Right lobe of liver (tissue), 6 donors: Measurements from ENCODE around the gene NOS3. TPM values are rescaled to one million over a fixed set of nuclear protein-coding genes. Genes with fewer than 3 reads are reported as not detected.

Experiments used
- ATAC-seq, 4 donors: fragments of 200-7000 bp; cut with Tn5 transposase; one replicate each; pipeline ENCODE4 v1.9.1; 2020; ENCODE audit warnings: mild to moderate bottlenecking in 4 of 4, moderate library complexity in 4 of 4
- DNase-seq, 3 donors: peaks; one replicate each; pipeline ENCODE4 v3.0.0-alpha.2; 2020
- H3K27ac ChIP-seq, 3 donors: fragments of 200-600 bp; one replicate each; pipeline ENCODE4 v1.8.0; 2022
- H3K27me3 ChIP-seq, 2 donors: fragments of 200-600 bp; one replicate each; pipeline ENCODE4 v1.8.0; 2022
- H3K36me3 ChIP-seq, 4 donors: fragments of 200-600 bp; sonication (generic) in 1 of 4; one replicate each; pipeline versions ENCODE4 v1.5.1 to v1.8.0; 2017 to 2022; ENCODE audit warnings: control low read depth in 1 of 4
- H3K4me1 ChIP-seq, 4 donors: fragments of 200-600 bp; sonication (generic) in 1 of 4; one replicate each; pipeline versions ENCODE4 v1.5.1 to v1.8.0; 2017 to 2022; ENCODE audit warnings: control low read depth in 1 of 4
- H3K4me3 ChIP-seq, 3 donors: fragments of 200-600 bp; one replicate each; pipeline ENCODE4 v1.8.0; 2022
- H3K9me3 ChIP-seq, 4 donors: fragments of 200-600 bp; sonication (generic) in 1 of 4; one replicate each; pipeline versions ENCODE4 v1.5.1 to v1.8.0; 2017 to 2022; ENCODE audit warnings: control low read depth in 1 of 4
- POLR2A ChIP-seq: fragments of 450-650 bp; IDR thresholded peaks from one replicate; pipeline ENCODE4 v1.6.1; 2017; ENCODE audit warnings: antibody characterized with exemption, mild to moderate bottlenecking
- WGBS: methylation state at CpG from one replicate; pipeline ENCODE4 v1.1.6; 2018; ENCODE audit warnings: low coverage, low lambda C conversion rate; ENCODE audit not compliant: insufficient coverage; ENCODE audit errors: missing lambda C conversion rate; 5-methylcytosine and 5-hydroxymethylcytosine counted together
- intact Hi-C, 2 donors: fragments of 100-400 bp; cut with DNase I; formaldehyde crosslinking; loops; one replicate each; pipeline versions ENCODE4 v1.11.2 to v1.14.1; 2022
- total RNA-seq, 6 experiments: library from RNA; depleted of rRNA in 2 of 6; stranded (reverse); fragments of >200 nt in 2 of 6; fragmentation: NEBNext Ultra II Directional in 3 of 6; extraction: Animal tissue kit (Norgen Biotek cat#: 25700) in 3 of 6; gene quantifications; one replicate each; pipeline versions ENCODE4 v1.1.0 to v1.2.4, GENCODE V29; 2016 to 2023
- TF ChIP-seq, protein P1 (sequence below), 4 donors: fragments of 200-600 bp in 3 of 4; fragments of 450-650 bp in 1 of 4; IDR thresholded peaks; one replicate each; pipeline versions ENCODE4 v1.5.1 to v1.8.0; 2016 to 2022; ENCODE audit warnings: antibody characterized with exemption in 4 of 4, mild to moderate bottlenecking in 2 of 4
- donor health status: DM: no; HTN: yes; CAD: no.
- donor health status: DM: no; HTN: no; CAD: no.
- donor health status: DM: no; HTN: no; CAD: no.
- donor health status: DM: no; HTN: yes; CAD: no.
- donor health status: DM: no; HTN: yes; CAD: no.

NOS3 gene
- total RNA-seq, 6 experiments from 2014 or later = 2.4 to 9.2 (median 5.0) TPM

DNA sequence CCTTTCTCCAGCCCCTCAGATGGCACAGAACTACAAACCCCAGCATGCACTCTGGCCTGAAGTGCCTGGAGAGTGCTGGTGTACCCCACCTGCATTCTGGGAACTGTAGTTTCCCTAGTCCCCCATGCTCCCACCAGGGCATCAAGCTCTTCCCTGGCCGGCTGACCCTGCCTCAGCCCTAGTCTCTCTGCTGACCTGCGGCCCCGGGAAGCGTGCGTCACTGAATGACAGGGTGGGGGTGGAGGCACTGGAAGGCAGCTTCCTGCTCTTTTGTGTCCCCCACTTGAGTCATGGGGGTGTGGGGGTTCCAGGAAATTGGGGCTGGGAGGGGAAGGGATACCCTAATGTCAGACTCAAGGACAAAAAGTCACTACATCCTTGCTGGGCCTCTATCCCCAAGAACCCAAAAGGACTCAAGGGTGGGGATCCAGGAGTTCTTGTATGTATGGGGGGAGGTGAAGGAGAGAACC, 2.1 kb downstream of the NOS3 start:
- H3K27ac ChIP-seq = no peak overlapping the region

DNA sequence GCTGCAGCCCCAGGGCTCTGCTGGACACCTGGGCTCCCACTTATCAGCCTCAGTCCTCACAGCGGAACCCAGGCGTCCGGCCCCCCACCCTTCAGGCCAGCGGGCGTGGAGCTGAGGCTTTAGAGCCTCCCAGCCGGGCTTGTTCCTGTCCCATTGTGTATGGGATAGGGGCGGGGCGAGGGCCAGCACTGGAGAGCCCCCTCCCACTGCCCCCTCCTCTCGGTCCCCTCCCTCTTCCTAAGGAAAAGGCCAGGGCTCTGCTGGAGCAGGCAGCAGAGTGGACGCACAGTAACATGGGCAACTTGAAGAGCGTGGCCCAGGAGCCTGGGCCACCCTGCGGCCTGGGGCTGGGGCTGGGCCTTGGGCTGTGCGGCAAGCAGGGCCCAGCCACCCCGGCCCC, 2.7 kb downstream of the NOS3 start:
- peak overlapping the region; percentile 22 to 27 (median 25) for H3K4me3 ChIP-seq
- no peaks in the 10 kb centered on the region for H3K9me3 ChIP-seq
- 28% methylated on average over 3 of the region's 14 CpGs for WGBS
- H3K36me3 ChIP-seq = no peaks in the 10 kb centered on the region
- H3K27ac ChIP-seq = no peak overlapping the region
- H3K4me1 ChIP-seq = no peaks in the 10 kb centered on the region
- TF ChIP-seq, protein P1, sequence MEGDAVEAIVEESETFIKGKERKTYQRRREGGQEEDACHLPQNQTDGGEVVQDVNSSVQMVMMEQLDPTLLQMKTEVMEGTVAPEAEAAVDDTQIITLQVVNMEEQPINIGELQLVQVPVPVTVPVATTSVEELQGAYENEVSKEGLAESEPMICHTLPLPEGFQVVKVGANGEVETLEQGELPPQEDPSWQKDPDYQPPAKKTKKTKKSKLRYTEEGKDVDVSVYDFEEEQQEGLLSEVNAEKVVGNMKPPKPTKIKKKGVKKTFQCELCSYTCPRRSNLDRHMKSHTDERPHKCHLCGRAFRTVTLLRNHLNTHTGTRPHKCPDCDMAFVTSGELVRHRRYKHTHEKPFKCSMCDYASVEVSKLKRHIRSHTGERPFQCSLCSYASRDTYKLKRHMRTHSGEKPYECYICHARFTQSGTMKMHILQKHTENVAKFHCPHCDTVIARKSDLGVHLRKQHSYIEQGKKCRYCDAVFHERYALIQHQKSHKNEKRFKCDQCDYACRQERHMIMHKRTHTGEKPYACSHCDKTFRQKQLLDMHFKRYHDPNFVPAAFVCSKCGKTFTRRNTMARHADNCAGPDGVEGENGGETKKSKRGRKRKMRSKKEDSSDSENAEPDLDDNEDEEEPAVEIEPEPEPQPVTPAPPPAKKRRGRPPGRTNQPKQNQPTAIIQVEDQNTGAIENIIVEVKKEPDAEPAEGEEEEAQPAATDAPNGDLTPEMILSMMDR (IDR thresholded peaks at IDR 0.05) = no peak
- TF ChIP-seq POLR2A = peak; percentile 10
- ATAC-seq (peak; percentile 53 to 66 (median 60)), DNase-seq (peak; percentile 64 to 83 (median 71))
- H3K27me3 ChIP-seq = no peaks in the 10 kb centered on the region
- intact Hi-C loops = no loop called here

More for the DNA sequence above, 2.1 kb downstream of the NOS3 start:
- ATAC-seq = peak; percentile 45 to 63 (median 52)
- no peaks in the 10 kb centered on the region for H3K36me3 ChIP-seq
- DNase-seq = peak in 1 of 3 donors; percentile 77
- H3K9me3 ChIP-seq = no peaks in the 10 kb centered on the region
- H3K27me3 ChIP-seq = no peaks in the 10 kb centered on the region
- no peaks in the 10 kb centered on the region for H3K4me1 ChIP-seq
- WGBS = 14% methylated on average over 4 of the region's 5 CpGs
- H3K4me3 ChIP-seq = no peak overlapping the region
- TF ChIP-seq, protein P1 (IDR thresholded peaks at IDR 0.05) = no peak
- TF ChIP-seq POLR2A = no peak
- intact Hi-C loops = no loop called here

DNA sequence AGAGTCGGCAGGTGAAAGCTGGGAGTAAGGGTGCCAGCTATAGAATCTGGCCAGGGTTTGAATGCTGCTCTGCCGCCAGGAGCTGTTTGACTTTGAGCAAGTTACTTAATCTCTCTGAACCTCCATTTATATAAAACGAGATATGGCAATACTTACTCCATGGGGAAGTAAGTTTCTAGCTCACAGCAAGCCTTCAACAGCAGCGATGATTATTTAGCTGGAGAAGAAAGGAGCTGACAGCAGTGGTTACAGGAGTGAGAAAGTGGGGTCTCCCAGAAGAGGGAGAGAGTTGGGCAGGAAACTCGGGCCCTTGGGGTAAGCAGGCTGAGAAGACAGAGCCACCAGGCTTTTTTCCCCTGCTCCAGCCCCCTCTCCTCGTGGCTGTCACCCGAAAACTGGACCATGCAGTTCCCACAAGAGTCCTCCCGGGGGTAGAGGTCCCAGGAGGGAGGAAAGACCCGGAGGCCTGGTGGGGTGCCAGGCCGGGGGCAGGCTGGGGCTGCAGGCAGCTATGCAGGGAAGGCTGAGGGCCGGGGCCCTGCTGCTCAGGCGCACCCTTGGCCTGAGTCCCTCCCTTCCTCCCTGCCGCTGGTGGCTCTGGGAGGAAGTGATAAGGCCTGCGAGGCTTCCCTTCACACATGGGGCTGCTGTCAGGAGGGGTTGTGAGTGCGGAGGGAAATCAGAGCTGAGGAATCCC, 3.5 kb downstream of the NOS3 start:
- H3K27ac ChIP-seq = no peak overlapping the region
- WGBS = 52% methylated on average over 7 of the region's 15 CpGs

DNA sequence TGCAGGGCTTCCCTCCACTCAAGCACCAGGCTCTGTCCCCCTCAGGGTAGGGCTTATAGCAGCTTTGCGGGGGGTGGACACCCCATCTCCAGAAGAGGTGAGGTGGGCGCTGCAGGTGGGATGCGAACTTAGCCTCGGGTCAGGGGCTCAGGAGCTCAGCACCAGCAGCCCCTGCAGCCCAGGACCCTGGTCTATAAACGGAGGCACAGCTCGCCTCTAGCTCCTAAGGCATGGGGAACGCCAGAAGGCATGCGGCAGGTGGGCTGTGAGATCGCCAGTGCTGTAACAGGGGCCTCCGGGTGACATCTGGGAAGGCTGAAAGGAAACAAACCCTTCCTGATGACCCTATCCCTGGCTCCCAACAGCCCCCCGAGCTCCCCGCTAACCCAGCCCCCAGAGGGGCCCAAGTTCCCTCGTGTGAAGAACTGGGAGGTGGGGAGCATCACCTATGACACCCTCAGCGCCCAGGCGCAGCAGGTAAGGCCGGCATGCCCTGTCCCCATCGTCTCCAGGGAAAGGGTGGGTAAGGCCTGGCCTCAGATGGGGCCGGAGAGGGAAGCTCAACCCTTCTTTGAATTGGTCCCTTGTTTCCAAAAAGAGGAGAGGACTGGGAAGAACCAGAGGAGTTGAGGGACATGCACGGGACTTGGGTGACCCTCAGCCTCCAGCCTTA, 4.2 kb downstream of the NOS3 start:
- no peaks in the 10 kb centered on the region for H3K4me1 ChIP-seq
- H3K27ac ChIP-seq = no peak overlapping the region
- WGBS = 50% methylated on average over 2 of the region's 19 CpGs
- no peak for DNase-seq
- H3K27me3 ChIP-seq = no peaks in the 10 kb centered on the region
- no peaks in the 10 kb centered on the region for H3K36me3 ChIP-seq
- intact Hi-C loops = no loop called here
- H3K4me3 ChIP-seq = peak overlapping the region in 2 of 3 donors; percentile 22 to 27
- no peak for ATAC-seq
- TF ChIP-seq, protein P1 (IDR thresholded peaks at IDR 0.05) = no peak
- TF ChIP-seq POLR2A = no peak
- H3K9me3 ChIP-seq = no peaks in the 10 kb centered on the region

More for the DNA sequence above, 3.5 kb downstream of the NOS3 start:
- TF ChIP-seq POLR2A = no peak
- TF ChIP-seq, protein P1 (IDR thresholded peaks at IDR 0.05) = no peak
- intact Hi-C loops = no loop called here
- no peaks in the 10 kb centered on the region for H3K36me3 ChIP-seq
- no peaks in the 10 kb centered on the region for H3K27me3 ChIP-seq
- no peaks in the 10 kb centered on the region for H3K9me3 ChIP-seq
- DNase-seq (peak in 1 of 3 donors; percentile 55), ATAC-seq (peak; percentile 59 to 69 (median 64))
- peak overlapping the region; percentile 22 to 27 (median 25) for H3K4me3 ChIP-seq
- H3K4me1 ChIP-seq = no peaks in the 10 kb centered on the region
